GM20000 (cell line): Measurements from ENCODE around the gene OR4F6.
"Not testable (repeated sequence)": the region's sequence is repeated elsewhere in the genome, so short reads cannot be mapped to it uniquely, and the experiment has no call there.

Experiments used
- DNase-seq: peaks from one replicate; pipeline ENCODE4 v3.0.0; 2012; ENCODE audit warnings: low spot score
- TF ChIP-seq, protein P1 (sequence below): IDR thresholded peaks from 2 replicates; pipeline ENCODE4 v1.5.1; 2012; ENCODE audit warnings: mild to moderate bottlenecking, control low read depth; ENCODE audit errors: extremely low read depth, missing control alignments

OR4F6 gene, protein sequence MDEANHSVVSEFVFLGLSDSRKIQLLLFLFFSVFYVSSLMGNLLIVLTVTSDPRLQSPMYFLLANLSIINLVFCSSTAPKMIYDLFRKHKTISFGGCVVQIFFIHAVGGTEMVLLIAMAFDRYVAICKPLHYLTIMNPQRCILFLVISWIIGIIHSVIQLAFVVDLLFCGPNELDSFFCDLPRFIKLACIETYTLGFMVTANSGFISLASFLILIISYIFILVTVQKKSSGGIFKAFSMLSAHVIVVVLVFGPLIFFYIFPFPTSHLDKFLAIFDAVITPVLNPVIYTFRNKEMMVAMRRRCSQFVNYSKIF

DNA sequence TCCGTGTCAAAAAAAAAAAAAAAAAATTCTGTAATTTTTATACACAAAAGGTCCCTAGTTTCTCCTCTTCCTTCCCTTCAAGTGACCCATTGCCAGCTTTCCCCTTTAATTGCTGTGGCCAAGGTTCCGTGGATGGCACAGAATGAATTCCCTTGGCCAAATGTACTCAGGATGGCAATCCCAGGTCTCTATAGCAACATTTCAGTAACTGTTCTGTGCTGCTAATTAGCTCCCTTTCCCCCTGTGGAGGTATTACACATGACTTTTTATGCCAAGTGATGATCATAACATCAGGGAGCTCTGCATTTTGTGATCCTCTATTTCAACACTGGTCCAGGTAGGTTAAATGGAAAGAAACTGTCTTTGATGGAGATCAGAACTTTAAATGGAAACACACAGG lies at the start of gene OR4F6:
Gene OR4F6 (plus strand): TSS at position 301 of the 400 bp plus-strand sequence. CDS start 2,211 bp downstream, outside the sequence.
- no peak for DNase-seq
- TF ChIP-seq, protein P1, sequence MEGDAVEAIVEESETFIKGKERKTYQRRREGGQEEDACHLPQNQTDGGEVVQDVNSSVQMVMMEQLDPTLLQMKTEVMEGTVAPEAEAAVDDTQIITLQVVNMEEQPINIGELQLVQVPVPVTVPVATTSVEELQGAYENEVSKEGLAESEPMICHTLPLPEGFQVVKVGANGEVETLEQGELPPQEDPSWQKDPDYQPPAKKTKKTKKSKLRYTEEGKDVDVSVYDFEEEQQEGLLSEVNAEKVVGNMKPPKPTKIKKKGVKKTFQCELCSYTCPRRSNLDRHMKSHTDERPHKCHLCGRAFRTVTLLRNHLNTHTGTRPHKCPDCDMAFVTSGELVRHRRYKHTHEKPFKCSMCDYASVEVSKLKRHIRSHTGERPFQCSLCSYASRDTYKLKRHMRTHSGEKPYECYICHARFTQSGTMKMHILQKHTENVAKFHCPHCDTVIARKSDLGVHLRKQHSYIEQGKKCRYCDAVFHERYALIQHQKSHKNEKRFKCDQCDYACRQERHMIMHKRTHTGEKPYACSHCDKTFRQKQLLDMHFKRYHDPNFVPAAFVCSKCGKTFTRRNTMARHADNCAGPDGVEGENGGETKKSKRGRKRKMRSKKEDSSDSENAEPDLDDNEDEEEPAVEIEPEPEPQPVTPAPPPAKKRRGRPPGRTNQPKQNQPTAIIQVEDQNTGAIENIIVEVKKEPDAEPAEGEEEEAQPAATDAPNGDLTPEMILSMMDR, result no peak

GRCh38 chr15:101764669-101765339 lies 38.5 kb upstream of the OR4F6 start:
- not testable (repeated sequence) for DNase-seq

DNA sequence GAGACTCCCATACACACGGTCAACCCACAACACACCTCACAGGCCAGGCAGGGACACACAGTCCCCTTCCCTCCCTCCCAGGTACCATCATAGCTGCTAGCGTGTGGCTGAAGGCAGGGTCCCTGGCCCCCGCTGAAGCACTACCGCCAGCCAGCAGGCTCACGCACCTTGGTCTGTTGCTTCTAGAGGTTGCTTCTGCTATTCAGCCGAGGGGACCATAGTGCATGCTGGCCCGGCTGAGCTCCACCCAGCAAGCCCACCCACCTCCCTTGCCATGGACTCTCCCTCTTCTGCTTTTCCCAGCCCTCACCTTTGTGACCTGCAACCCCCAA lies 38.0 kb upstream of the OR4F6 start:
- DNase-seq, result not testable (repeated sequence)

- no peak for DNase-seq
- TF ChIP-seq, protein P1, result no peak
Measured at GRCh38 chr15:101765772-101766456, 37.4 kb upstream of the OR4F6 start.

DNA sequence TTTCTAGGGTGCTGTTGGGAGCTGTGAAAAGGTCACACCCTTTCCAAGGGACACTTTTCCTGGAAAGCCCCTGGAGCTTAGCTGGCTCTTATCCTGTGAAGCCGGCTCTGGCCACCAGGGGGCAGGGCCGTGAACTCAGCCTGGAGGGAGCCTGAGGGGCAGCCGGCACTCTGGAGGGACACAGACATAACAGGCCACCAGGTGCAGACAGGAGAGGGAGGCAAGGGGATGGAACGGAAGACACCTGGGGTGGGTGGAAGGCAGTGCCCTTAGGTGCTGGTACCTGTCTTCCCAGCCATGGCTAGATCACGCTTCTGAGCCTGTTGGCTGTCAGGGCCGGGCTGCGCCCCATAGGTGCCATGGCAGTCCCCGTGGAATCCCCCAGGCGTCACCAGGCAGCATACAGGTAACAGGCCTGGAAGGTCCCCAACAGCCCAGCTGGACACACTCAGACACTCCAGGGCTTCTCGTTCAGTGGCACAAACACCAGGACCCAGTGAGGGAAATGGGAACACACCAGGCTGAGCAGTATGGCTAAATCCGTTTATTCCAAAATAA lies 36.1 kb upstream of the OR4F6 start:
- not testable (repeated sequence) for DNase-seq

- no peak for DNase-seq
- TF ChIP-seq, protein P1, result no peak
Measured at GRCh38 chr15:101772921-101773320, 30.4 kb upstream of the OR4F6 start.

DNA sequence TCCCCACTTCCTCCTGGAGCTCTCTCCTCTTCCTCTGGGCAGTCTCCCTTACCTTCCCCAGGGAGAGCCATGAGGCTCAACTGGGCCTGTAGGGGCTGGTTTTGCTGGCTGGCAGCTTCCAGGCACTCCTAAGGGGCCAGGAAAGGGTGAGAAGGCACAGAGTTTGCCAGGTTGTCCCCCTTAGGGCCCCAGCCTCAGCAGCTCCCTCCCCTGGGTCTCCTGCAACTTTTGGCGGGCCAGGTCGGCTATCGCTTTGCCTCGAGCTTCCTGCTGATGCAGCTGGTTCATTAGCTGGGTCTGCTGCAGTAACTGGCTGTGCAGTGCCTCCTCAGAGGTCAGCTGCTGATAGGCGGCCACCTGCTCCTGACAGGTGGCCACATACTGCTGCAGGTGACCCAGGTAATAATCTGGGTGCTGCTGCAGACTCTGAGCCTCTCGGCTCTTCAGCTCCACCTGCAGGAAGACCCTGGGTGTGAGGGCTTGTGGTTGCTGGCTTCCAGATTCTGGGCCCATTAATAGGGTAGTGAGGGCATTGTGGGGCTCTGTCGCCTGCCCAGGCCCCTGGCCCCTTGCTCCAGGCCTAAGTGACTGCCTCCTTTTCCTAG lies 29.7 kb upstream of the OR4F6 start:
- DNase-seq, result no peak
- TF ChIP-seq, protein P1, result no peak

DNA sequence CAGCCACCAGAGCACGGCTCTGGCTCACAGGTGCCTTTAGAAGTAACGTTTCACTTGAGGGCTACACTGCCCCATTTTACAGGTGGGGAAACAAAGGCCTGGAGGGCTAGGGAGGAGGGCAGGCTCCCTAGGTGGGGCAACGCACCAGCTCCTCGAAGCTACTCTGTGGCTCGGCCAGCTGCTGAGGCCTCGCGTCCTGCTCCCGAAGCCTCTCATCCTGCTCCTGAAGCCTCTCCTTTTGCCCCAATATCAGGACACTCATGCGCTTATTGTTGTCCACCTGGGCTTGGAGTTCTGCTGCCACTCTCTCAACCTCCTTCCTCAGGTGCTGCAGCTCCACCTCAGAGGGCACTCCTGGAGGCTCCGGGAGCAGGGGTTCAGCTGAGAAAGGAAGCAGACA lies 28.2 kb upstream of the OR4F6 start:
- TF ChIP-seq, protein P1, result no peak
- no peak for DNase-seq

DNA sequence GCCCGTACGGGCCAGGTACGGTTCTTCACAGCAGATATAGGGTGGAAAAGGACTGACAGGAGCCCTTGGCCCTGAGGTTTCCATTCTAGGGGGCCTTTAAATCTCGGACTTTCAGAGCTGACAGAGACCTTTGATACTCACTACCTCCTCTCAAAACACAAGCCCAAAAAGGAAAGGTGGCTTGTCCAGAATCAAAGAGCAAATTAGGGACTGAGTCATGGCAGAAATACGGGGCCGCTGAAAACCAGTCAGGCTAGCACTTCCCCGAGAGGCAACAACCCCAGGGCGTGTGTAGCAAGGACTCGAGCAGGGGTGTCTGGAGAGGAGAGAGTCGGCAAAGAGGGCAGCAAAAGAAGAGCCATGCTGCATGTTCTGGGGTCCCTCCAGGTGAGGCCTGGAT lies 24.7 kb upstream of the OR4F6 start:
- DNase-seq, result not testable (repeated sequence)

DNA sequence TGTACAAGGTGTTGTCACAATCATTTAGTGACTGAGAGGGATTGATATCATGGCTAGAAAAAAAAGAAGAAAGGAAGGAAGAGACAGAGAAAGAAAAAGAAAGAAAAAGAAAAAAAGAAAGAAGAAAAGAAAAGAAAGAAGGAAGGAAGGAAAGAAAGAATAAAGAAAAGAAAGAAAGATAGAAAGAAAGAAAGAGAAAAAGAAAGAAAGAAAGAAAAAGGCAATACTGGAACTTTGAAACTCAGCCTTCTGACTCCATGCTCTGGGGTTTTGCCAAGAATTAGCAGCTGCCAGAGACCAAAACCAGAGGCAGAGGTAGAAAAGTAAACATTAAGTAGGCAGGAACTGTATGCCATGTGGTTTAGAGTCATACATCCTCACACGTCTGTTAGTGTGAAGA lies 23.1 kb upstream of the OR4F6 start:
- not testable (repeated sequence) for DNase-seq
